Measurements from ENCODE around the gene SHQ1. TPM values are rescaled to one million over a fixed set of nuclear protein-coding genes. Genes with fewer than 3 reads are reported as not detected.
A peak's percentile ranks its signal among the peaks of the same experiment; 100 is the strongest.
"Not testable (repeated sequence)": the region's sequence is repeated elsewhere in the genome, so short reads cannot be mapped to it uniquely, and the experiment has no call there.

SHQ1 gene
- total RNA-seq, 1 experiment from 2014 or later = 22.3 TPM

DNA sequence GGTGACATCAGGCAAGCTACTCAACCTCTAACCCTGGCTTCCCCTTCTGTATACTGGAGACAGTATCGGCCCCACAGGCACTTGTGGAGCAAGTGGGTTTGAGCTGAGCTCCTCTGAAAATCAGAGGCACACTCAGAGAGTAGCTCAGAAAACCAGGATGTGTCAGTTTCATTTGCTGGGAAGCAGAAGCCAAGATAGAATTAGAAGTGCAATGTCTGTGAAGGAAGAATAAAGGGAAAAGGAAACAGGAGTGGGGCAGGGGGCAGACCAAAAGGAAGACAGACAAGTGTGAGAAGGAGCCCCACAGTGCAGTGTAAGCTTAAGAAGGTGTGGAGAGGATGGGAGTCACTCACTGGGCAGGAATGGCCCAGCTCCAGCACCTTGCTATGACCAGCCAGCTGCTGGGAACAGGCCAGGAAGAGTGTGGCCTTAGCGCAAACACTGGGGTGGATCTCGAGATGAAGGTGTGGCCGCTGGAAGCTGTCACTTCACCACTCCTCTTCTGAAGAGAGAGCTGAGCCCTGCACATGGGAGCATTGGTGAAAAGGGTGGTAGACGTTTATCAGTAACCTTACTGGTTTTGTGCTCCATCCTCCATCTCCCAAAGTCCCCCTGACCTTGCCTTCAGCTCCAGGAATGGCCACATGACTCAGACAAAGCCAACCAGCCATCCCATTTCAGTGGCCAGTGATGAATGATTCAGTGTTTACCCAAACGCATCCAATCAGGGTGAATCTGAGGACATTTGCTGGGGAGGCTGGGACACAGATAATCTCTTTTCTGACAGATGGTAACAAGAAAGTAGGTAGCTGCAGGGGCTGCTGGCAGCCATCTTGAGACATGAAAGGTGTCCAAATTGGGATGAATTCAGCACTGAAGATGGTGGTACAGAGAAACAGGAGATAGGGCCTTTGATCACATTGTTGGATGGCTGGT, 108.4 kb downstream of the SHQ1 start:
- no peak for DNase-seq
- BruUV-seq (replicated peaks) = no TSS peak
- TF ChIP-seq, protein P1, sequence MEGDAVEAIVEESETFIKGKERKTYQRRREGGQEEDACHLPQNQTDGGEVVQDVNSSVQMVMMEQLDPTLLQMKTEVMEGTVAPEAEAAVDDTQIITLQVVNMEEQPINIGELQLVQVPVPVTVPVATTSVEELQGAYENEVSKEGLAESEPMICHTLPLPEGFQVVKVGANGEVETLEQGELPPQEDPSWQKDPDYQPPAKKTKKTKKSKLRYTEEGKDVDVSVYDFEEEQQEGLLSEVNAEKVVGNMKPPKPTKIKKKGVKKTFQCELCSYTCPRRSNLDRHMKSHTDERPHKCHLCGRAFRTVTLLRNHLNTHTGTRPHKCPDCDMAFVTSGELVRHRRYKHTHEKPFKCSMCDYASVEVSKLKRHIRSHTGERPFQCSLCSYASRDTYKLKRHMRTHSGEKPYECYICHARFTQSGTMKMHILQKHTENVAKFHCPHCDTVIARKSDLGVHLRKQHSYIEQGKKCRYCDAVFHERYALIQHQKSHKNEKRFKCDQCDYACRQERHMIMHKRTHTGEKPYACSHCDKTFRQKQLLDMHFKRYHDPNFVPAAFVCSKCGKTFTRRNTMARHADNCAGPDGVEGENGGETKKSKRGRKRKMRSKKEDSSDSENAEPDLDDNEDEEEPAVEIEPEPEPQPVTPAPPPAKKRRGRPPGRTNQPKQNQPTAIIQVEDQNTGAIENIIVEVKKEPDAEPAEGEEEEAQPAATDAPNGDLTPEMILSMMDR (IDR thresholded peaks at IDR 0.05; ENCODE audit: unreplicated experiment) = no peak
- intact Hi-C loops (cut with micrococcal nuclease; ENCODE audit: unreplicated experiment) = no loop called here
- no peak overlapping the region for H3K27ac Mint-ChIP-seq (ENCODE audit: unreplicated experiment)
- peaks cover 11% of the 10 kb centered on the region for H3K36me3 Mint-ChIP-seq (ENCODE audit: insufficient read depth, unreplicated experiment)
- CTCF ChIA-PET = interaction anchor here (1.1 kb wide), 1 partner anchor 16 kb away, joined by 3 read pairs; no protein-coding TSS in a partner anchor
- H3K4me1 Mint-ChIP-seq (ENCODE audit: low read depth, unreplicated experiment) = peaks cover 16% of the 10 kb centered on the region
- no peaks in the 10 kb centered on the region for H3K27me3 Mint-ChIP-seq (ENCODE audit: unreplicated experiment)
- no peaks in the 10 kb centered on the region for H3K9me3 Mint-ChIP-seq (ENCODE audit: low read depth, unreplicated experiment)
- peak overlapping the region; percentile 72 for H3K4me3 Mint-ChIP-seq (ENCODE audit: low read depth, unreplicated experiment)

DNA sequence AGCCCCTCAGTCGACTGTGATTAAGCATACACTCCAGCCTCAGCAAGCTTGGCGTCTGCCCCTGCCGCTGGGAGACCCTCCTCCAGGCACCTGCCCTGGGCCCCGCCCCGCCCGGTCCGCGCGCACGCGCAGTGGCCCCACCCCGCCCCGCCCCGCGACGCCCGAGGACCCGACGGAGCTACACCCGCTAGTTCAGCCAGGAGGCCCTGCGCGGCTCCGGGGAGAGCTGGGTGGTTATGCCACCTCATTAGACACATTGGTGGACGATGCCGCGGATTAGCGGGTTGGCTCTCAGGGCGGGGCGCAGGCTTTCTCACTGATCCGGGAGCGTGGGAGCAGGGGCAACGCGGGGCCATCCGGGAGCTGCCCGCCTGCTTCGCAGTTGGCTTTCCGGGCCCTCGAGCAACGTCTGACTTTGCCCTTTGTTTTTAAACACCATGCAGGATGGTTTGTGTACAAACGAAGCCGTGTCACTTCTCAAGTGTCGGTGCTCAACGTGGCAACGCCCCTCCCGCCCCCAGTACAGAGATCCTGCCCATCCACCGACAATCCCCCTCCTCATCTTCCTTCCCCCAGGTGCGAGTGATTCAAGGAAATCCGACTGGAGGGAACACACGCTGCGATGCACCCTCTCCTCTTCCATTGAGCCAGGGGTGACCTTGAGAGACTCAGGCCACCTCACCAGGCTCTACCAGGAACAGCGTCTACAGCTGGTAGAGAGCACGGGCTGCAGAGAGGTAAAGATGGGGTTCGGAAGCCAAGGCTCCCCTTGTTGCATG, 109.3 kb downstream of the SHQ1 start:
- H3K4me1 Mint-ChIP-seq (ENCODE audit: low read depth, unreplicated experiment) = peaks cover 16% of the 10 kb centered on the region
- peak; percentile 64 for DNase-seq
- TF ChIP-seq, protein P1 (IDR thresholded peaks at IDR 0.05; ENCODE audit: unreplicated experiment) = no peak
- H3K36me3 Mint-ChIP-seq (ENCODE audit: insufficient read depth, unreplicated experiment) = peaks cover 11% of the 10 kb centered on the region
- intact Hi-C loops (cut with micrococcal nuclease; ENCODE audit: unreplicated experiment) = no loop called here
- no peaks in the 10 kb centered on the region for H3K27me3 Mint-ChIP-seq (ENCODE audit: unreplicated experiment)
- peak overlapping the region; percentile 60 for H3K27ac Mint-ChIP-seq (ENCODE audit: unreplicated experiment)
- CTCF ChIA-PET = interaction anchor here (1.0 to 1.1 kb wide), 2 partner anchors 15 to 16 kb away, joined by 3 read pairs; no protein-coding TSS in a partner anchor
- BruUV-seq (replicated peaks) = no TSS peak
- peak overlapping the region; percentile 72 for H3K4me3 Mint-ChIP-seq (ENCODE audit: low read depth, unreplicated experiment)
- no peaks in the 10 kb centered on the region for H3K9me3 Mint-ChIP-seq (ENCODE audit: low read depth, unreplicated experiment)

DNA sequence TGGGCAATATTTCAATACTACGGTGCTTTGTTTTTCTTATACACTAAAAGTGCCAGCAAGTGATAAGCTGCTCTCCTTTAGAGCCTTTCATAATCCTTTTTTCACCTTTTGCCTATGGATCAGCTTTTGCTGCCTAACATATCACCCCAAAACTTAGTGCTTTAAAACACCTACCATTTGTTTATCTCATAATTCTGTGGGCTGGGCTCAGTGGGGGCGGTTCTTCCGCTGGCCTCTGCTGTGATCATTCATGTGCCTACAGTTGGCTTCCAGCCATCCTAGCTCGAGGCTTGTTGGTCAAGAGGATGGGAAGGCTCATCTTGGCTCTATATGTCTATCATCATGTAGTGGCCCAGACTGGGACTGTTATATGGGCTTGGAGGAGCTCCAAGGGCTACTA, 113.2 kb downstream of the SHQ1 start:
- H3K27ac Mint-ChIP-seq (ENCODE audit: unreplicated experiment); H3K4me3 Mint-ChIP-seq (ENCODE audit: low read depth, unreplicated experiment); H3K9me3 Mint-ChIP-seq (ENCODE audit: low read depth, unreplicated experiment); H3K27me3 Mint-ChIP-seq (ENCODE audit: unreplicated experiment); DNase-seq; intact Hi-C loops (cut with micrococcal nuclease; ENCODE audit: unreplicated experiment); BruUV-seq (replicated peaks); CTCF ChIA-PET: not testable (repeated sequence)
- Mint-ChIP-seq H3K36me3 (ENCODE audit: insufficient read depth, unreplicated experiment) (peaks cover 11% of the 10 kb centered on the region), H3K4me1 (ENCODE audit: low read depth, unreplicated experiment) (peaks cover 16% of the 10 kb centered on the region)

GRCh38 chr3:72733676-72734075, 114.6 kb downstream of the SHQ1 start:
- CTCF ChIA-PET = no interaction called here
- H3K4me3 Mint-ChIP-seq (ENCODE audit: low read depth, unreplicated experiment) = no peak overlapping the region
- H3K36me3 Mint-ChIP-seq (ENCODE audit: insufficient read depth, unreplicated experiment) = peaks cover 4% of the 10 kb centered on the region
- no peak overlapping the region for H3K27ac Mint-ChIP-seq (ENCODE audit: unreplicated experiment)
- TF ChIP-seq, protein P1 (IDR thresholded peaks at IDR 0.05; ENCODE audit: unreplicated experiment) = no peak
- peaks cover 14% of the 10 kb centered on the region for H3K4me1 Mint-ChIP-seq (ENCODE audit: low read depth, unreplicated experiment)
- BruUV-seq (replicated peaks) = no TSS peak
- no peaks in the 10 kb centered on the region for H3K9me3 Mint-ChIP-seq (ENCODE audit: low read depth, unreplicated experiment)
- intact Hi-C loops (cut with micrococcal nuclease; ENCODE audit: unreplicated experiment) = no loop called here
- no peaks in the 10 kb centered on the region for H3K27me3 Mint-ChIP-seq (ENCODE audit: unreplicated experiment)
- no peak for DNase-seq

- H3K36me3 Mint-ChIP-seq (ENCODE audit: insufficient read depth, unreplicated experiment); H3K27me3 Mint-ChIP-seq (ENCODE audit: unreplicated experiment); H3K4me3 Mint-ChIP-seq (ENCODE audit: low read depth, unreplicated experiment); H3K4me1 Mint-ChIP-seq (ENCODE audit: low read depth, unreplicated experiment); CTCF ChIA-PET; H3K9me3 Mint-ChIP-seq (ENCODE audit: low read depth, unreplicated experiment); intact Hi-C loops (cut with micrococcal nuclease; ENCODE audit: unreplicated experiment); BruUV-seq (replicated peaks); H3K27ac Mint-ChIP-seq (ENCODE audit: unreplicated experiment); DNase-seq: not testable (repeated sequence)
Observed at GRCh38 chr3:72732666-72733345, 115.4 kb downstream of the SHQ1 start.

Data from Calu3 (cell line).